ENCODE results near the gene IQSEC3.

DNA sequence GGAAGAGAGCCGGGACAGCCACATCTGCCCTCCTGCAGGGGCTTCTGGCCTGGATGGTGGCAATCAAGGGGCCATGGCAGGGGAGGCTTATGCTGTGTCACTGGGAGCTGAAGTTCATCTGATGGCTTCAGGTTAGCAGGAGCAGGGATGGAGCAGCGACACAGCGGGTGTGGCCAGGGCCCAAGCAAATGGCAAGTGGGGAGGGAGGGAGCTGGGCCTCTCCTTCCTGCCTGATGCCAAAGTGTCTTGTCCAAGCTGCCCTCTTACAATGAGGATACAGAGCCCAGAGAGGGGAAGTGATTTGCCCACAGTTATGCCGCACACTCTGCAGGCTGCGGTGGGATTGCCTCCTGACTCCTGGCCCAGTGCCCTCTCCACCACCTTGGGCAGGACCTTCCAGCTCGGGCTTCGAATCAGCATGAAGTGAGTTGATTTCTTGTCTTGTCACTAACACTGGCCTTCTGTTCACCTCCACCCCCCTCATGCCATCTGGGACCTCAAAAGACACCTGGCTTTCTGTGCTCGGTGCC is 51.3 kb downstream of the IQSEC3 start:
- no peak for TF ChIP-seq ZNF354C (tag by site-specific recombination; IDR thresholded peaks at IDR 0.05; ENCODE audit: borderline replicate concordance, low read depth)
- TF ChIP-seq, protein P1, sequence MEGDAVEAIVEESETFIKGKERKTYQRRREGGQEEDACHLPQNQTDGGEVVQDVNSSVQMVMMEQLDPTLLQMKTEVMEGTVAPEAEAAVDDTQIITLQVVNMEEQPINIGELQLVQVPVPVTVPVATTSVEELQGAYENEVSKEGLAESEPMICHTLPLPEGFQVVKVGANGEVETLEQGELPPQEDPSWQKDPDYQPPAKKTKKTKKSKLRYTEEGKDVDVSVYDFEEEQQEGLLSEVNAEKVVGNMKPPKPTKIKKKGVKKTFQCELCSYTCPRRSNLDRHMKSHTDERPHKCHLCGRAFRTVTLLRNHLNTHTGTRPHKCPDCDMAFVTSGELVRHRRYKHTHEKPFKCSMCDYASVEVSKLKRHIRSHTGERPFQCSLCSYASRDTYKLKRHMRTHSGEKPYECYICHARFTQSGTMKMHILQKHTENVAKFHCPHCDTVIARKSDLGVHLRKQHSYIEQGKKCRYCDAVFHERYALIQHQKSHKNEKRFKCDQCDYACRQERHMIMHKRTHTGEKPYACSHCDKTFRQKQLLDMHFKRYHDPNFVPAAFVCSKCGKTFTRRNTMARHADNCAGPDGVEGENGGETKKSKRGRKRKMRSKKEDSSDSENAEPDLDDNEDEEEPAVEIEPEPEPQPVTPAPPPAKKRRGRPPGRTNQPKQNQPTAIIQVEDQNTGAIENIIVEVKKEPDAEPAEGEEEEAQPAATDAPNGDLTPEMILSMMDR (tag by site-specific recombination; IDR thresholded peaks at IDR 0.05), result no peak
- TF ChIP-seq ZBTB7A (tag by site-specific recombination; IDR thresholded peaks at IDR 0.05; ENCODE audit: low read depth), result no peak
- no peak for TF ChIP-seq ZNF549 (tag by site-specific recombination; IDR thresholded peaks at IDR 0.05)
- TF ChIP-seq YY2 (tag by site-specific recombination; IDR thresholded peaks at IDR 0.05), result no peak
- TF ChIP-seq SETDB1 (IDR thresholded peaks at IDR 0.05; ENCODE audit: insufficient read length, low read length), result no peak
- no peak for TF ChIP-seq ZBTB1 (tag by site-specific recombination; IDR thresholded peaks at IDR 0.05)
